Pancreas (tissue), 10 donors: ENCODE data around the gene PTTG2. TPM values are rescaled to one million over a fixed set of nuclear protein-coding genes. Genes with fewer than 3 reads are reported as not detected.
"Not testable (repeated sequence)": the region's sequence is repeated elsewhere in the genome, so short reads cannot be mapped to it uniquely, and the experiment has no call there.

Source experiments
- ATAC-seq, 4 donors: fragments of 200-7000 bp; cut with Tn5 transposase; one replicate each; pipeline versions ENCODE4 v1.8.0 to v1.9.1; 2020; ENCODE audit warnings: mild to moderate bottlenecking in 4 of 4, moderate library complexity in 4 of 4
- DNase-seq, 6 donors: peaks; one replicate each; pipeline ENCODE4 v3.0.0-alpha.2; 2020
- FAIRE-seq: peaks from 2 replicates; lab custom pipeline; 2012; peaks lifted over from hg19 to GRCh38; lab: Jason Lieb, UNC
- H3K27ac ChIP-seq, 4 donors: fragments of 200-600 bp; sonication (generic); 1 replicate in 3 of 4; 2 replicates in 1 of 4; pipeline versions ENCODE4 v1.5.0 to v1.8.0; 2020
- H3K27me3 ChIP-seq, 4 donors: fragments of 200-600 bp; one replicate each; pipeline ENCODE4 v1.8.0; 2021
- H3K36me3 ChIP-seq, 3 donors: fragments of 200-600 bp; sonication (generic) in 1 of 3; one replicate each; pipeline versions ENCODE4 v1.5.0 to v1.8.0; 2020 to 2021
- H3K4me1 ChIP-seq, 3 donors: fragments of 200-600 bp; one replicate each; pipeline ENCODE4 v1.8.0; 2021
- H3K4me3 ChIP-seq, 4 donors: fragments of 200-600 bp; sonication (generic) in 2 of 4; one replicate each; pipeline versions ENCODE4 v1.5.0 to v1.8.0; 2020 to 2021
- H3K9me3 ChIP-seq, 4 donors: fragments of 200-600 bp; one replicate each; pipeline ENCODE4 v1.8.0; 2021
- WGBS, 2 donors: extraction: QIAGEN DNeasy Blood & Tissue Kit; methylation state at CpG; one replicate each; pipeline ENCODE4 v1.1.7; 2013; 5-methylcytosine and 5-hydroxymethylcytosine counted together
- intact Hi-C, 3 donors: fragments of 100-400 bp; cut with DNase I; formaldehyde crosslinking; loops; one replicate each; pipeline versions ENCODE4 v1.11.1 to v1.14.2; 2022
- polyA plus RNA-seq, 2 donors: library from polyadenylated mRNA; stranded (reverse); fragments of 200-250 nt; gene quantifications; one replicate each; pipeline ENCODE4 v1.2.3, GENCODE V29; 2013
- total RNA-seq, 6 donors: library from RNA; stranded (reverse); fragmentation: NEBNext Ultra II Directional in 4 of 6; extraction: Animal tissue kit (Norgen Biotek cat#: 25700) in 4 of 6; gene quantifications; one replicate each; pipeline versions ENCODE4 v1.2.1 to v1.2.4, GENCODE V29; 2021 to 2023
- TF ChIP-seq, protein P1 (sequence below), 4 donors: fragments of 200-600 bp; sonication (generic) in 3 of 4; IDR thresholded peaks; one replicate each; pipeline versions ENCODE4 v1.5.0 to v1.8.0; 2021; ENCODE audit warnings: antibody characterized with exemption in 4 of 4
- donor health status: healthy with polysubstance abuse.
- donor health status: DM: no; HTN: no; CAD: no; lungs with moderate emphysema.
- donor health status: DM: no; HTN: no; CAD: no.
- donor health status: control.
- donor health status: control.
- donor health status: Bipolar disorder and iron deficiency.
- donor health status: DM: yes; HTN: yes; CAD: no.
- donor health status: DM: no; HTN: no; CAD: no.
- donor health status: DM: no; HTN: no; CAD: no.
- donor health status: DM: yes; HTN: yes; CAD: no.

The PTTG2 gene
- total and polyA plus RNA-seq, 8 donors: 0.30 to 0.94 (median 0.78) TPM; not detected in 1

DNA sequence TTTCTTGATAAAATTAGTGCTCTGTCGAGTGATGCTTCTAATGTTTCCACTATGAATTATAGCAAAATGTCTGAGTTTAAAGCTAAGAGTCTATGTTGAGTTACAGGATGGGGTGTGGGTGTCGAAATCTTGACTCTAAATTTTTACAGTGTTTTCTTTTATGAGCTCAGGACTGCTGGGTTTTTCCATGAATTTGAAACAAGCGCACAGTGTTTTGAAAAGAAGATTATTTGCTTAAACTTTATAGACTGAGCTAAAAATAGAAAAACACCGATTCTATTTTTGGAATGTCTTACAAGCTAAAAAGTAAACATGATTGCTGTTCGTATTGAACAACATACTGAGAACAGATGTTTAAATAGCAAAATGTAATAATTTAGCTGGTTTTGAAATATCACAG, 7.5 kb downstream of the PTTG2 start:
- FAIRE-seq: peak; percentile 75
- ATAC-seq: peak in 3 of 4 donors; percentile 14 to 69 (median 32)
- Histone ChIP-seq H3K4me3 (no peak overlapping the region), H3K36me3 (no peaks in the 10 kb centered on the region), H3K9me3 (no peaks in the 10 kb centered on the region), H3K27me3 (no peaks in the 10 kb centered on the region), H3K27ac (peak overlapping the region in 2 of 4 donors; percentile 26 to 42), H3K4me1 (peaks cover 0 to 5% (median 5%) of the 10 kb centered on the region in 3 donors)
- DNase-seq: no peak
- 16 to 20% methylated on average over 5 of the region's 5 CpGs for WGBS, 2 donors
- intact Hi-C loops: no loop called here
- TF ChIP-seq, protein P1, sequence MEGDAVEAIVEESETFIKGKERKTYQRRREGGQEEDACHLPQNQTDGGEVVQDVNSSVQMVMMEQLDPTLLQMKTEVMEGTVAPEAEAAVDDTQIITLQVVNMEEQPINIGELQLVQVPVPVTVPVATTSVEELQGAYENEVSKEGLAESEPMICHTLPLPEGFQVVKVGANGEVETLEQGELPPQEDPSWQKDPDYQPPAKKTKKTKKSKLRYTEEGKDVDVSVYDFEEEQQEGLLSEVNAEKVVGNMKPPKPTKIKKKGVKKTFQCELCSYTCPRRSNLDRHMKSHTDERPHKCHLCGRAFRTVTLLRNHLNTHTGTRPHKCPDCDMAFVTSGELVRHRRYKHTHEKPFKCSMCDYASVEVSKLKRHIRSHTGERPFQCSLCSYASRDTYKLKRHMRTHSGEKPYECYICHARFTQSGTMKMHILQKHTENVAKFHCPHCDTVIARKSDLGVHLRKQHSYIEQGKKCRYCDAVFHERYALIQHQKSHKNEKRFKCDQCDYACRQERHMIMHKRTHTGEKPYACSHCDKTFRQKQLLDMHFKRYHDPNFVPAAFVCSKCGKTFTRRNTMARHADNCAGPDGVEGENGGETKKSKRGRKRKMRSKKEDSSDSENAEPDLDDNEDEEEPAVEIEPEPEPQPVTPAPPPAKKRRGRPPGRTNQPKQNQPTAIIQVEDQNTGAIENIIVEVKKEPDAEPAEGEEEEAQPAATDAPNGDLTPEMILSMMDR (IDR thresholded peaks at IDR 0.05): no peak

DNA sequence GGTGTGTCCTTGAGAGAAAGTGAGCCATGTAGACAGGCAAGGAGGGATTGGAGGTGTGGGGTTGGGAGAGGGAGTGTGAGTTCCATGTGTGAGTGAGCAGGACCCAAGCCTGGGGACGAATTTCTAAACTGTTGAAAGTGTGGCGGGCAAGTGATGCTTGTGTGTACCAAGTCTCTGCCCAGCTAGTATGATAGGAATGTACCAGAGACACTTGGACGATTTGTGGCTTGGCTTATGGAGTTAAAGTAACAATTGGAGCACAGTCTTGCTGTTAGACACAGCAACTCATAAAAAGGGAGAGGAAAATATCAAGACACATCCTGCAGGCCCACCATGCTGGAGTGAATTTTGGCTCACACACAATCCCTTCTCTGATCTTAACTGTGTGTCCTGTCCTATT, 8.5 kb downstream of the PTTG2 start:
- WGBS, 2 donors: 71 to 79% methylated on average over 3 of the region's 3 CpGs
- no peak for DNase-seq
- Histone ChIP-seq H3K27ac (no peak overlapping the region), H3K4me1 (peaks cover 0 to 5% (median 5%) of the 10 kb centered on the region in 3 donors), H3K36me3 (no peaks in the 10 kb centered on the region), H3K27me3 (no peaks in the 10 kb centered on the region), H3K4me3 (no peak overlapping the region), H3K9me3 (no peaks in the 10 kb centered on the region)
- TF ChIP-seq, protein P1 (IDR thresholded peaks at IDR 0.05): no peak
- intact Hi-C loops: no loop called here
- ATAC-seq: no peak
- no peak for FAIRE-seq

DNA sequence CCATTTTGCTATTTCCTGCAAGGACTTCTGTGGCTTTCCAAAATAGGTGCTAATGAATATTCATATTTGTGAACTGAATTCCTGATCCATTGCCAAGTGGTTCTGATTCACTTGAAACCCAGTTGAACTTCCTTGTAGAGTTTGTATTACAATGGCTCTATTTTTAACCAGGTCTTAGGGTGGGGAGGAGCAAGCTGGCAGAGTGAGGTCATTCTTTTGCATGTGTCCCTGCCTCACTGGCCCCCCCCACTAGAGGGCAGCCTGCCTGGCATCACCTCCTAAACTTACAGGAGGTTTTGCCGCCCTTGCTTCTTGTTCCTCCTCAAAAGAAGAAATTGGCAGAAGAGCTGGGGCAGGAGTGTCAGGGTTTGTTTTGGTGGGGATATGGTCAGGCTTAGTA, 10.5 kb downstream of the PTTG2 start:
- TF ChIP-seq, protein P1 (IDR thresholded peaks at IDR 0.05): peak in 3 of 4 donors; percentile 12 to 29 (median 28)
- Histone ChIP-seq H3K27me3 (no peaks in the 10 kb centered on the region), H3K4me1 (peaks cover 0 to 5% (median 5%) of the 10 kb centered on the region in 3 donors), H3K36me3 (no peaks in the 10 kb centered on the region), H3K9me3 (no peaks in the 10 kb centered on the region), H3K4me3 (no peak overlapping the region), H3K27ac (peak overlapping the region in 2 of 4 donors; percentile 34 to 38)
- intact Hi-C loops: loop anchor here in 1 of 3 donors (5.0 kb wide), 1 partner anchor 78 kb away; the partner anchor contains the start of gene TBC1D1
- 45 to 83% methylated on average over 1 of the region's 1 CpG for WGBS, 2 donors
- DNase-seq: peak in 5 of 6 donors; percentile 52 to 76 (median 70)
- peak; percentile 80 to 93 (median 90) for ATAC-seq
- no peak for FAIRE-seq

DNA sequence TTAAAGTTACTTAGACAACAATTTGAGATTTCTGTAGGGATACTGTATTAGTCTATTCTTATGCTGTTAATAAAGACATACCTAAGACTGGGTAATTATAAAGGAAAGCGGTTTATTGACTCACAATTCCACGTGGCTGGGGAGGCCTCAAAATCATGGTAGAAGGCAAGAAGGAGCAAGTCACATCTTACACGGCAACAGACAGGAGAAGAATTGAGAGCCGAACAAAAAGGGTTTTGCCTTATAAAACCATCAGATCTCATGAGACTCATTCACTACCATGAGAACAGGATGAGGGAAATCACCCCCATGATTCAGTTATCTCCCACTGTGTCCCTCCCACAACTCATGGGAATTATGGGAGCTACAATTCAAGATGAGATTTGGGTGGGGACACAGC, 11.0 kb downstream of the PTTG2 start:
- TF ChIP-seq, protein P1 (IDR thresholded peaks at IDR 0.05): no peak
- 88 to 92% methylated on average over 4 of the region's 4 CpGs for WGBS, 2 donors
- no peak for DNase-seq
- Histone ChIP-seq H3K27ac (peak overlapping the region in 1 of 4 donors; percentile 34), H3K9me3 (no peaks in the 10 kb centered on the region), H3K36me3 (no peaks in the 10 kb centered on the region), H3K4me3 (no peak overlapping the region), H3K27me3 (no peaks in the 10 kb centered on the region), H3K4me1 (peaks cover 0 to 5% (median 5%) of the 10 kb centered on the region in 3 donors)
- intact Hi-C loops: loop anchor here in 1 of 3 donors (5.0 kb wide), 1 partner anchor 79 kb away; the partner anchor contains the start of gene TBC1D1
- ATAC-seq: no peak
- no peak for FAIRE-seq

DNA sequence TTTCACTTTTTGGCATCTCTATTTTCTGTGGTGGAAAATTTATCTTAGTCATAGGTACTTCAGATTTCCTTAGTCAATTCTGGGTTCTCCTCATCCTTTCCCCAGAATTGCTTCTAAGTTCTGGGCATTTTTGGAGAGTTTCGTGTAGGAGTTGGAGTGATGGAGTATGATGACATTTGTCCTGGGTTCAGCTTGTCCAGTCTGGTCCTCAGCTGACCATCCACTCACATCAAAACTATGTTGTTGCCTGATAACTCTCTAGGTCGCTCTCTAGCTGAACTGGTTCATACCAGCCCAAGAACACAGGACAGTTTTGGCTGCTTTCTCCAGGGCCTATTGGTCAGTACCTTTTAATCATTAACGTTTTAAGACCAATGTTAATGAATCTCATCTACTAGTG, 13.2 kb downstream of the PTTG2 start:
- Histone ChIP-seq H3K4me1 (peaks cover 0 to 6% (median 5%) of the 10 kb centered on the region in 3 donors), H3K27ac (no peak overlapping the region), H3K9me3 (no peaks in the 10 kb centered on the region), H3K27me3 (no peaks in the 10 kb centered on the region), H3K36me3 (no peaks in the 10 kb centered on the region), H3K4me3 (no peak overlapping the region)
- no peak for FAIRE-seq
- no peak for ATAC-seq
- DNase-seq: no peak
- intact Hi-C loops: loop anchor here in 1 of 3 donors (5.0 kb wide), 1 partner anchor 81 kb away; the partner anchor contains the start of gene TBC1D1
- TF ChIP-seq, protein P1 (IDR thresholded peaks at IDR 0.05): no peak
- 35 to 67% methylated on average over 3 of the region's 3 CpGs for WGBS, 2 donors

DNA sequence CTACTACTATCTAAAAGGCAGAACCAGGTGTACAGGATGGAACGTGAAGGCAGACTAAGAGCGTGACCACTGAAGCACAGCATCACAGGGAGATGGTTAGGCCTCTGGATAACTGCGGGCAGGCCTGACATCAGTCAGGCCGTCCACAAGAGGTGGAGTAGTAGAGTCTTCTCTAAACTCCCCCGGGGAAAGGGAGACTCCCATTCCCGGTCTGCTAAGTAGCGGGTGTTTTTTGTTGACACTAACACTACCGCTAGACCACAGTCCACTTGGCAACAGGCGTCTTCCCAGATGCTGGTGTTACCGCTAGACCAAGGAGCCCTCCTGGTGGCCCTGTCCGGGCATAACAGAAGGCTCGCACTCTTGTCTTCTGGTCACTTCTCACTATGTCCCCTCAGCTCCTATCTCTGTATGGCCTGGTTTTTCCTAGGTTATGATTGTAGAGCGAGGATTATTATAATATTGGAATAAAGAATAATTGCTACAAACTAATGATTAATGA, 15.2 kb downstream of the PTTG2 start:
- WGBS, 2 donors: 73 to 78% methylated on average over 12 of the region's 13 CpGs
- FAIRE-seq, H3K27ac ChIP-seq, ATAC-seq, H3K4me3 ChIP-seq, H3K4me1 ChIP-seq, H3K36me3 ChIP-seq, H3K9me3 ChIP-seq, H3K27me3 ChIP-seq, intact Hi-C loops: not testable (repeated sequence)
- DNase-seq: peak in 1 of 6 donors; percentile 32
